ENCODE results near the gene CABP1. TPM values are rescaled to one million over a fixed set of nuclear protein-coding genes. Genes with fewer than 3 reads are reported as not detected.

Gene CABP1
- total and polyA plus RNA-seq, 2 of the 13 experiments (the other 11 are each of a cell fraction or from before 2014, with no cell fraction given): not detected

DNA sequence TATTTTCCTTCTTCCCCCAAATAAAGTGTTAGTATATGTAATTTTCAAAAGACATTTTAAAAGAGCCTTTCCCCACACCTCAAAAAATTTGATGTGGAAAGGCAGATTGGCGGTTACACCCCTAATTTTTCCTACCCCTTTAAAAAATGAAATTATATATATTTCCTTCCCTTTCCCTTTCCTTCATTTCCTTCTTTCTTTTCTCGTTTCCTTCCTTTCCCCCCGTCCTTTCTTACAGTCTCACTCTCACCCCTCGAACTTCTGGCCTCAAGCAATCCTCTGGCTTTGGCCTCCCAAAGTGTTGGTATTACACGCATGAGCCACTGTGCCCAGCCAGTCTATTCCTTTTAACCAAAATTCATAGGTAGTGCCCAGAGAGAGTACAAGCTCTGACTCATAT, 65.6 kb downstream of the CABP1 start (continued):
- TF ChIP-seq, protein P1, sequence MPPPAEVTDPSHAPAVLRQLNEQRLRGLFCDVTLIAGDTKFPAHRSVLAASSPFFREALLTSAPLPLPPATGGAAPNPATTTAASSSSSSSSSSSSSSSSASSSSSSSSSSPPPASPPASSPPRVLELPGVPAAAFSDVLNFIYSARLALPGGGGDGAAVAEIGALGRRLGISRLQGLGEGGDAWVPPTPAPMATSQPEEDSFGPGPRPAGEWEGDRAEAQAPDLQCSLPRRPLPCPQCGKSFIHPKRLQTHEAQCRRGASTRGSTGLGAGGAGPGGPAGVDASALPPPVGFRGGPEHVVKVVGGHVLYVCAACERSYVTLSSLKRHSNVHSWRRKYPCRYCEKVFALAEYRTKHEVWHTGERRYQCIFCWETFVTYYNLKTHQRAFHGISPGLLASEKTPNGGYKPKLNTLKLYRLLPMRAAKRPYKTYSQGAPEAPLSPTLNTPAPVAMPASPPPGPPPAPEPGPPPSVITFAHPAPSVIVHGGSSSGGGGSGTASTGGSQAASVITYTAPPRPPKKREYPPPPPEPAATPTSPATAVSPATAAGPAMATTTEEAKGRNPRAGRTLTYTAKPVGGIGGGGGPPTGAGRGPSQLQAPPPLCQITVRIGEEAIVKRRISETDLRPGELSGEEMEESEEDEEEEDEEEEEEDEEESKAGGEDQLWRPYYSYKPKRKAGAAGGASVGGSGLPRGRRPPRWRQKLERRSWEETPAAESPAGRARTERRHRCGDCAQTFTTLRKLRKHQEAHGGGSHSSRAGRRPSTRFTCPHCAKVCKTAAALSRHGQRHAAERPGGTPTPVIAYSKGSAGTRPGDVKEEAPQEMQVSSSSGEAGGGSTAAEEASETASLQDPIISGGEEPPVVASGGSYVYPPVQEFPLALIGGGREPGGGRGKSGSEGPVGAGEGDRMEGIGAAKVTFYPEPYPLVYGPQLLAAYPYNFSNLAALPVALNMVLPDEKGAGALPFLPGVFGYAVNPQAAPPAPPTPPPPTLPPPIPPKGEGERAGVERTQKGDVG (CRISPR knock-in tag; IDR thresholded peaks at IDR 0.05; ENCODE audit: borderline replicate concordance): no peak
- TF ChIP-seq CHCHD3 (CRISPR knock-in tag; IDR thresholded peaks at IDR 0.05): no peak
- TF ChIP-seq POLR2G (IDR thresholded peaks at IDR 0.05; ENCODE audit: low read depth, low read length): no peak

DNA sequence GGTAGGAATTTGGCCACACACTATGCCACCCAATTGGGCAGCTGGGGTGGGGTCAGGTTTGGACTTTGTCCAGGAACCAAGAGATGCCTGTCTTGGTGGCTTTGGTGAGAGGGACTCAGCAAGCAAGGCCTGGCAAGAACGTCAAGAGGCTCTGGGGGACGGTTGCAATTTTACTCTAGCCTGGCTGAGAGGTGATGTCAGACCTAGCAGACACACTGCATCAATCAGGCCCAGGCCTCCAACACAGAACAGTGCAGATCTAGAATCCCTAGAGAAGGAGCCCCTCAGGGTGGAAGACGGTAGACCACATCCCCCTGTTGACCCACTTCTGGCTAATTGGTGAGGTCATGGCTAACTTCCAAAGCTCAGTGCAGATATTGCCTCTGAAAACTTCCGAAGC, 68.2 kb downstream of the CABP1 start:
- WGBS (ENCODE audit: low lambda C conversion rate): 15% methylated on average over 2 of the region's 4 CpGs
- CTCF ChIA-PET (ENCODE audit: low intra/inter-chr PET ratio, low total read pairs): no interaction called here

More for the DNA sequence above, 68.2 kb downstream of the CABP1 start:
- Histone ChIP-seq H3K4me1 (ENCODE audit: insufficient read depth, low read length) (peaks cover 36% of the 10 kb centered on the region), H3K36me3 (replicated peaks in 1 of 2; ENCODE audit: control insufficient read depth in 1 of 2, insufficient read depth in 2 of 2, low read length in 2 of 2) (peaks cover 0 to 5% of the 10 kb centered on the region in 2 experiments; a peak in 1 of 5 replicates), H3K27ac (ENCODE audit: extremely low read length, insufficient read depth, low read length) (no peak overlapping the region), H4K20me1 (ENCODE audit: insufficient read depth, low read length) (no peaks in the 10 kb centered on the region; the same call in 1 of the 2 replicates), H3K4me3 (replicated peaks in 1 of 3; ENCODE audit: insufficient read depth in 1 of 3, low read depth in 2 of 3, low read length in 3 of 3) (no peak overlapping the region), H3K9ac (ENCODE audit: insufficient read depth, low read depth, low read length) (no peak overlapping the region), H3K4me2 (ENCODE audit: low read depth, low read length) (no peak overlapping the region), H3K79me2 (ENCODE audit: insufficient read depth, low read length) (peaks cover 14% of the 10 kb centered on the region), H3K9me3 (ENCODE audit: low read length) (no peaks in the 10 kb centered on the region), H3K27me3 (ENCODE audit: control insufficient read depth in 1 of 2, insufficient read depth in 2 of 2, low read length in 2 of 2) (no peaks in the 10 kb centered on the region), H2AFZ (ENCODE audit: low read length) (no peak overlapping the region)
- in situ Hi-C loops (cut with HindIII; ENCODE audit: extremely low pct_ligation_motif_present, low pct_unique_long_range_greater_than_20kb): no loop called here
- TF ChIP-seq ZNF747 (CRISPR knock-in tag; IDR thresholded peaks at IDR 0.05; ENCODE audit: borderline replicate concordance) (no peak), CHD4 (IDR thresholded peaks at IDR 0.05; ENCODE audit: borderline replicate concordance, low read length) (no peak)
- TF ChIP-seq, protein P2, sequence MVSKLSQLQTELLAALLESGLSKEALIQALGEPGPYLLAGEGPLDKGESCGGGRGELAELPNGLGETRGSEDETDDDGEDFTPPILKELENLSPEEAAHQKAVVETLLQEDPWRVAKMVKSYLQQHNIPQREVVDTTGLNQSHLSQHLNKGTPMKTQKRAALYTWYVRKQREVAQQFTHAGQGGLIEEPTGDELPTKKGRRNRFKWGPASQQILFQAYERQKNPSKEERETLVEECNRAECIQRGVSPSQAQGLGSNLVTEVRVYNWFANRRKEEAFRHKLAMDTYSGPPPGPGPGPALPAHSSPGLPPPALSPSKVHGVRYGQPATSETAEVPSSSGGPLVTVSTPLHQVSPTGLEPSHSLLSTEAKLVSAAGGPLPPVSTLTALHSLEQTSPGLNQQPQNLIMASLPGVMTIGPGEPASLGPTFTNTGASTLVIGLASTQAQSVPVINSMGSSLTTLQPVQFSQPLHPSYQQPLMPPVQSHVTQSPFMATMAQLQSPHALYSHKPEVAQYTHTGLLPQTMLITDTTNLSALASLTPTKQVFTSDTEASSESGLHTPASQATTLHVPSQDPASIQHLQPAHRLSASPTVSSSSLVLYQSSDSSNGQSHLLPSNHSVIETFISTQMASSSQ (IDR thresholded peaks at IDR 0.05; ENCODE audit: low read depth): no peak
- TF ChIP-seq, protein P2 (CRISPR knock-in tag; IDR thresholded peaks at IDR 0.05; ENCODE audit: borderline replicate concordance): no peak
- FAIRE-seq (no peak), DNase-seq (ENCODE audit: low spot score) (no peak), ATAC-seq (peak; percentile 3; the same call in 1 of the 3 replicates)
- POLR2A ChIA-PET: interaction anchor here (1.5 kb wide), 1 partner anchor 16 kb away, joined by 8 read pairs; no protein-coding TSS in a partner anchor
- intact Hi-C loops (cut with micrococcal nuclease; ENCODE audit: unreplicated experiment): no loop called here
- BruUV-seq (replicated peaks): no TSS peak
